Right atrium auricular region (tissue), 2 donors: ENCODE measurements around the gene LRMDA. TPM values are rescaled to one million over a fixed set of nuclear protein-coding genes. Genes with fewer than 3 reads are reported as not detected.

Source experiments
- DNase-seq: peaks from one replicate; pipeline ENCODE4 v3.0.0-alpha.2; 2019; ENCODE audit warnings: low spot score
- H3K27ac ChIP-seq, 2 donors: fragments of 200-600 bp; sonication (generic); 1 replicate in 1 of 2; 2 replicates in 1 of 2; pipeline ENCODE4 v1.5.1; 2016 to 2019
- H3K27me3 ChIP-seq, 2 donors: fragments of 200-600 bp; sonication (generic); one replicate each; pipeline versions ENCODE4 v1.5.1 to v1.6.0; 2017 to 2019
- H3K36me3 ChIP-seq: fragments of 200-600 bp; sonication (generic); one replicate; pipeline ENCODE4 v1.5.1; 2016
- H3K4me1 ChIP-seq, 2 donors: fragments of 200-600 bp; sonication (generic); one replicate each; pipeline versions ENCODE4 v1.5.1 to v1.6.0; 2017 to 2019
- H3K4me3 ChIP-seq, 2 donors: fragments of 200-600 bp; sonication (generic); 1 replicate in 1 of 2; 2 replicates in 1 of 2; pipeline ENCODE4 v1.5.1; 2017 to 2019; ENCODE audit warnings: mild to moderate bottlenecking in 1 of 2, moderate library complexity in 1 of 2
- H3K9me3 ChIP-seq, 2 donors: fragments of 200-600 bp; sonication (generic); one replicate each; pipeline ENCODE4 v1.5.1; 2019
- total RNA-seq, 2 donors: library from RNA; depleted of rRNA; stranded (reverse); fragments of >200 nt; gene quantifications; one replicate each; pipeline ENCODE4 v1.1.0, GENCODE V29; 2016
- TF ChIP-seq, protein P1 (sequence below), 2 donors: fragments of 200-600 bp; sonication (generic); IDR thresholded peaks; one replicate each; pipeline ENCODE4 v1.5.1; 2019; ENCODE audit warnings: antibody characterized with exemption in 2 of 2

LRMDA gene
- total RNA-seq, 2 donors from 2014 or later: 6.1 to 19.1 TPM

DNA sequence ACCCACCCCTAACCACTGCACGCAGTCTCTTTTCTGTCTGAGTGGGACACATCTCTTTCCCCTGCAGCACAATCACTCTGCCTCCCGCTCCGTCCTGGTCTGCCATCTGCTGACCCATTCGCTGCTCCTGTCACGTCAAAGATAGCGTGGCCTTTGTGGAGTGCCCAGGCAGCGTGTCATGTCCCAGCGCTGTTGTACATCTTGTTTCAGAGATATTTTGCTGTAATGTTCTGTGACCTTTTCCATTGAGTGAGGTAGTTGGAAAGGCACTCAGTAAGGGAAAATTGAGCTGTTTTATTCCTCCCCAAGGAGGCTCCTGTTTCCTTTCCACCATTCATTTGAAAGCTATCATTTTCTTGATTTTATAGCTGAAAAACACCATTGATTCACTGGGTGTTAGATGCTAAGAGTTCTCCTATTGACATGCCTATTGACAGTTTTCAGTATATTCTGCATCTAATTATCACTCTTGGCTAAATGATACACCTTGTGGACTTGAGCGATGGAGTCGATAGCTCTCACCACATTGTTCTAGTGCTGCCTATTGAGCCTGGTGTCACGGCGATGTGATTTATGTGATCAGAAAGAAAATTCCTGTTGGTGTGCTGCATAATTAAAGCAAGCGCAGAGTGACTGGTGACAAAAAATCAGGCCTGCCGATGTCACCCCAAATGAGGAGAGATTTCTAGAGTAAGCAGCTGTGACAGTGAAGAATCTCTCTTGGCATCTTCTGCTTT lies 372.6 kb downstream of the LRMDA start:
- no peaks in the 10 kb centered on the region for H3K9me3 ChIP-seq
- no peaks in the 10 kb centered on the region for H3K27me3 ChIP-seq
- peak; percentile 62 for DNase-seq
- no peaks in the 10 kb centered on the region for H3K4me1 ChIP-seq
- TF ChIP-seq, protein P1, sequence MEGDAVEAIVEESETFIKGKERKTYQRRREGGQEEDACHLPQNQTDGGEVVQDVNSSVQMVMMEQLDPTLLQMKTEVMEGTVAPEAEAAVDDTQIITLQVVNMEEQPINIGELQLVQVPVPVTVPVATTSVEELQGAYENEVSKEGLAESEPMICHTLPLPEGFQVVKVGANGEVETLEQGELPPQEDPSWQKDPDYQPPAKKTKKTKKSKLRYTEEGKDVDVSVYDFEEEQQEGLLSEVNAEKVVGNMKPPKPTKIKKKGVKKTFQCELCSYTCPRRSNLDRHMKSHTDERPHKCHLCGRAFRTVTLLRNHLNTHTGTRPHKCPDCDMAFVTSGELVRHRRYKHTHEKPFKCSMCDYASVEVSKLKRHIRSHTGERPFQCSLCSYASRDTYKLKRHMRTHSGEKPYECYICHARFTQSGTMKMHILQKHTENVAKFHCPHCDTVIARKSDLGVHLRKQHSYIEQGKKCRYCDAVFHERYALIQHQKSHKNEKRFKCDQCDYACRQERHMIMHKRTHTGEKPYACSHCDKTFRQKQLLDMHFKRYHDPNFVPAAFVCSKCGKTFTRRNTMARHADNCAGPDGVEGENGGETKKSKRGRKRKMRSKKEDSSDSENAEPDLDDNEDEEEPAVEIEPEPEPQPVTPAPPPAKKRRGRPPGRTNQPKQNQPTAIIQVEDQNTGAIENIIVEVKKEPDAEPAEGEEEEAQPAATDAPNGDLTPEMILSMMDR (IDR thresholded peaks at IDR 0.05): peak in 1 of 2 donors; percentile 29
- H3K27ac ChIP-seq: no peak overlapping the region
- H3K4me3 ChIP-seq: no peak overlapping the region
- no peaks in the 10 kb centered on the region for H3K36me3 ChIP-seq

DNA sequence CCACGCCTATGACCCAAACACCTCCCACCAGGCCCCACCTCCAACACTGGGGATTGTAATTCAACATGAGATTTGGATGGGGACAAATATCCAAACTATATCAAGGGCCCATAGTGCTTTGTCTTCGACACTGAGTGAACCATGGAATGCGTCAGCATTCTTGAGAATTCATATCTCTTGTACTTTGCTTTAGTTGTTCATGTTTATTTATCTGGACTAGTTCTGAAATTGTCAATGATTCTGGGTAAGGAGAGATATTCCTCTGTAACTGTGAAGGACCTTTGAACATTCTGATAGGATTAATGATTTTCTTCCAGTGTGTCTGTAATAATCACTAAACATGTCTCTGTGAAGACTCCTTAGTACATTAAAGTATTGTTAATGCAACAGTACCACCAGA lies 374.8 kb downstream of the LRMDA start:
- no peak for DNase-seq
- Histone ChIP-seq H3K27ac (no peak overlapping the region), H3K27me3 (no peaks in the 10 kb centered on the region), H3K9me3 (no peaks in the 10 kb centered on the region), H3K4me3 (no peak overlapping the region), H3K4me1 (no peaks in the 10 kb centered on the region), H3K36me3 (no peaks in the 10 kb centered on the region)
- TF ChIP-seq, protein P1 (IDR thresholded peaks at IDR 0.05): no peak

DNA sequence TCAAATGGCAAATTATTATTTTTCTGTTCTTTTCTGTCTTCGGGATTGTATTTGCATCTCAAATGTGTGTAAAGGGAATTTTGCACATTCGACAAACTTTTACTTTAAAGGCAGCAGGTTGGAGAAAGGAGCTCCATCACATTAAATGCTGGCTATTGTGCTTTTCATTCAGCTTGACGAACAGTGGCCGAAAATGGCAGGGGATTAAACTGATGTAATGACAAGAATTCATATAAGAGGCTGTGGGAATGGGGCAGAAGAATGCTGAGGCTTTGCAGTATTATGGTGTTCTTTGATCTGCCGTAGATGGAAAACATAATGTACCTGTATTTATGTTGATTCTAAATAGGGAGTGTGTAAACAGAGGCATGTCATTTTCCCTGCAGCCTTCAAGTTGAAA lies 376.0 kb downstream of the LRMDA start:
- Histone ChIP-seq H3K4me1 (no peaks in the 10 kb centered on the region), H3K9me3 (no peaks in the 10 kb centered on the region), H3K4me3 (no peak overlapping the region), H3K27me3 (no peaks in the 10 kb centered on the region), H3K36me3 (no peaks in the 10 kb centered on the region), H3K27ac (no peak overlapping the region)
- no peak for DNase-seq
- TF ChIP-seq, protein P1 (IDR thresholded peaks at IDR 0.05): no peak

DNA sequence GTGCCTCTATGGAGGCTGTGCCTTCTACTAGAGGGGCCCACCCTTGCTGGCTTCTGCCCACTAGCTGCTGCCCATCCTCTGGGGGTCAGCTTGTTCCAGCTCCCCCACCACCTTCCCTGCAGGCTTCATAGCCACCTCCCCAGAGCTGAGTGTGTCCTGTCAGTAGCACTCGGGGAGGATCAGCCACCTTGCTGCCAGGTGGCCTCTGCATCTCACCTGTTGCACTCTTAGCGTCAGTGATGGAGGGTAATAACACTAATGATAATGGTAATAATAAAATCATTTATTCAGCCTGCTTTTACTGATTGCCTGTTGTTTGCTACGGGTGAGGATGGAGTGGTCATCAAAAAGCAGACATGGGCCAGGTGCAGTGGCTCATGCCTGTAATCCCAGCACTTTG lies 377.6 kb downstream of the LRMDA start:
- no peaks in the 10 kb centered on the region for H3K36me3 ChIP-seq
- no peaks in the 10 kb centered on the region for H3K27me3 ChIP-seq
- DNase-seq: no peak
- no peak overlapping the region for H3K4me3 ChIP-seq
- TF ChIP-seq, protein P1 (IDR thresholded peaks at IDR 0.05): no peak
- no peaks in the 10 kb centered on the region for H3K9me3 ChIP-seq
- H3K4me1 ChIP-seq: no peaks in the 10 kb centered on the region
- H3K27ac ChIP-seq: no peak overlapping the region

DNA sequence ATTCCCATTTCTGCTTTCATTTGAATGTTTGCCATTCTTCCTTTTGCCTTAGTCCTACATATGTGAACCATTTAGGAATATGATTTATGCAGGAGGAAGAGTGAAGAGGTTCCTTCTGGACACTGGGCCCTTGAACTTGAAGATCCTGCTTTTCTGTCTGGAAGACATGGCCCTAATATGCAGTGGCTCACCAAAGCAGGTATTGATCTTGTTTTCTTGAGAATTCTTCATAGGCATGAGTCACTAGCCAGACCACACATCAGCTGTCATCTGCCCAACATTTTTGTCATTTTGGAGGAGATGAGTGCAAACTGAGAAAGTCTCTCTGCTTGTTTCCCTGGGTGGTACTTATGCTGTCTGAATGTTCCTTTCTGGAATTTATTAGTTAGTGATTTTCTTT lies 382.6 kb downstream of the LRMDA start:
- Histone ChIP-seq H3K4me1 (no peaks in the 10 kb centered on the region), H3K27ac (no peak overlapping the region), H3K27me3 (no peaks in the 10 kb centered on the region), H3K4me3 (no peak overlapping the region), H3K36me3 (no peaks in the 10 kb centered on the region), H3K9me3 (no peaks in the 10 kb centered on the region)
- DNase-seq: no peak
- TF ChIP-seq, protein P1 (IDR thresholded peaks at IDR 0.05): no peak

DNA sequence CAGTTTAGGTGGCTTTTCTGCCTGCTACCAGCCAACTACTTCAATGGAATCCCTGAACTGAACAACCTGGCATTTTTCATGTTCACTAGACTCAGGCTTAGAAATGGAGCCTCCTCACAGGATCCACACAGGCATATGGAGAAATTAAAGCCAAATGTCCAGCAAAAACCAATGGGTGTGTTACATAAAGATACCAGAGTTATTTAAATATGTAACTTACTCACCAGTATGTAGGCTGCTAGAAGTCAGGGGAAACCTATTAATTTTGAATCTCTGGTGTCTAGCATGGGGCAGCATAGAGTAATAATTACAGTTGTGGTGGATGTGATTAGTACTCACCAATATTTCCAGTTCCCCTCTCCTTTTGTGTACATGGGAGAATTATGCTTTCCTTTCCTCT lies 383.6 kb downstream of the LRMDA start:
- Histone ChIP-seq H3K27ac (no peak overlapping the region), H3K4me1 (no peaks in the 10 kb centered on the region)
- TF ChIP-seq, protein P1 (IDR thresholded peaks at IDR 0.05): no peak

More for the DNA sequence above, 383.6 kb downstream of the LRMDA start:
- no peak for DNase-seq
- Histone ChIP-seq H3K36me3 (no peaks in the 10 kb centered on the region), H3K9me3 (no peaks in the 10 kb centered on the region), H3K4me3 (no peak overlapping the region), H3K27me3 (no peaks in the 10 kb centered on the region)
